GM19099 (cell line): ENCODE measurements around the gene LRMDA.

Experiments used
- POLR2A ChIP-seq: IDR thresholded peaks from 3 replicates; pipeline ENCODE4 v1.6.1; 2011; ENCODE audit warnings: low read depth; ENCODE audit not compliant: insufficient read length; ENCODE audit errors: extremely low read depth

The LRMDA gene

DNA sequence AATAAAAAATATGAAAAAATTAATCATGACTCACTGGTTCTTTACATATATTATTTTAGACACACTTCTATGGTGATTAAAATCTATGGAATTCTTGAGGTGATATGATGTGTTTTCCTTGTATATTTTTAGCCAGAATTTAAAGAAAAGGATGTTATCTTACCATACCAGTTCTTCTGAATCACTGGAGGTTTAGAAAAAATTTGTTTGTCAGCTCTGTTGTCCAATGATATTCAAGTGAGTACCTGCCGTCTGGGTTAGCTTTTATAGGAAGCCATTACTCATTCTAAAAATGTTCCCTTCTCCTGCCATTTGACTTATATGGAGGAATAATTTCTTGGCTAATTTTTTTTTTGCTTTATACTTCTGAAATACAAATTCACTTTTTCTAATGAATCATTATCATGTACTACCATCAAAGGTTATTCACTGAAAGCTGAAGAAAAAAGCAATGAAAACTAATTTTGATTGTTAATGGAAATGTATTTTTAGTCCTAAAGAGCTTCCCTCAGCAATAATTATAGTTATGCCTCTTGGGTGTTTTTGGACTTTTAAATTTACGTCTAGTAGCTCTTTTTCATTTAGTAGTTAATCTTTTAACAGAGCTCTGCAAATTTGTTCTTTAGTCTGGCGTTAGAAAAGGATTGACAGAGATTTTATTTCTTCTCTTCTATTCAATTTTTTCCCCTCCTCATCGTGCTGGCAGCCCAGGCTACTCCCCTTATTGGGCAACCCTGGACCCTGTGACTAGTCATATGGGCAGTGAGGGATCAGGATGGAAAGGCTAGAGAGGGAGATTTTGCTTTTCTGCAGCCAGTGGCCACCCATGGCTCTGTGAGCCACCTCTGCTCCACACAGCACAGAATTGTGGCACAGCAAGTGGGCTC is 434.2 kb downstream of the LRMDA start:
- no peak for TF ChIP-seq POLR2A

DNA sequence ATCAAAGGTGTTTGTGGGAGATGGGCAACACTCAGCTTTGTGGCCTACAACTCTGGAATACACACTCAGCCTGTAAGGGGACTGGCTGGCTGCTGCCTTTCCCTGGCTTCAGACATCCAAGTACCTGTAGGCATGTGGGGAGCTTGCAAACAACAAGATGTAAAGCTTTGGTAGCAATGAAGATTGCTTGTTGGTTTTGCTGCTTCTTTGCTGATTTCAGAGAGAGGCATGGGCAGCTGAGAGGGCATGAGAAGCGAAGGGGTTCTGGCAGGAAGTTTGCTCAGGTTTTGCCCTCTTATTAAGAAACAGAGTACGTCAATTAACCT is 434.8 kb downstream of the LRMDA start:
- no peak for TF ChIP-seq POLR2A

DNA sequence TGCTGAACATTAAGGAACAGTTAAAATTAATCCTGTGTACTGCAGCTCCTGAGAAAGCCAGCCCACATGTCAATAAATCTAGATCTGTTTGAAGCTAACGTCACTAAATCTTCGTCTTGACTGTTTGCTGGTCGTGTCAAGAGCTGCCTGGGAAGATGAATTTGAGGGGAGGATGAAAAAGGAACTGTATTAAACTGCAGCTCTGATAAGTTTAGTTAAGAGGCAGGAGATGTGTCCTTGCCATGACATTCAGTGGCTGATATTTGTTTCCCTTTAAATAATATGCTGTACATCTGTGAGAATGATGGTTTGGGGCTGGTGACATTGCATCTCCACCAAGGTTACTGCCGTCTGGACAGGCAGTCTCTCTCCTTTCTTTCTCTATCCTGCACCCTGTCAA is 435.3 kb downstream of the LRMDA start:
- no peak for TF ChIP-seq POLR2A

DNA sequence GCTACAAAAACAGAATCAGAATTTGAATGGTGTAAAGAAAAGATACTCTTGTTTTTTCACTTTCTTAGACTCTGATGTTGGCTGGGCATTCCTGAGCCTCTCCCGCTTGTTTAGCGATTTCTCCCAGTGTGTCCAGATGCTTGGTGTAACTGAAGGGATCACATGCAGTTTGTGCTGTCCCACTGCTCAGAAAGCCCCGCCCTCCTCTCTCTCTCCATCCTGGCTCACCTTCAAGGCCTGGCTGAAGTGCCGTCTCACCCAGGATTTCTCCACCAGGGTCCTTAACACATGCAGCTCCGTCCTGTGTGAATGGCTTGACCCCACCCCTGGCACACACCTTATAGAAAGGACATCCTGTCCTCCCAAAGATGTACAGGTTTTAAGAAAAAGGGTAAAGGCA is 437.1 kb downstream of the LRMDA start:
- no peak for TF ChIP-seq POLR2A

DNA sequence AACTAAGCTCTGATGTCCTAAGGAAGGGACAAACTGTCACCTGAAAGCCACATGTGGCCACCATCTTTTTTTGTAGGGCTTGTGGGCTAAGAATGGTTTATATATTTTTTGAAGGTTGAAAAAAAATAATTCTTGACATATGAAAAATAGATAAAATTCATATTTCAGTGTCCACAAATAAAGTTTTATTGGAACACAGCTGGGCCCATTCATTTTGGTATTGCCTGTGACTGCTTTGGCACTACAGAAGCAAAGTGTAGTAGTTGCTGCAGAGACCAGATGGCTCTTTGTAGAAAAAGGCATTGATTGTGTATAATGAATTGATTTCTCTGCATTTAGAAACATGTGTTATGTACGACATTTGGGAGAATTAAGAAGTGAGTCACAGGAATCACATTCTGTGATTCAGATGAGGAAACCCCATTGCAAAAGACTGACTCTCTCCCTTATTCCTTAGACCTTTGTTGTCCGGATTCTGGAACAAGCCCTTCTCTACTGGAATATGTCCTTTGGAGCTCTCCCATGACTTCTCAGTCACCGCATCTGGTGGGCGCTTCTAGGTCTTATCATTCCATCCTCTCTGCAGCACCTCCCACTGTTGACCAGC is 438.7 kb downstream of the LRMDA start:
- no peak for TF ChIP-seq POLR2A

DNA sequence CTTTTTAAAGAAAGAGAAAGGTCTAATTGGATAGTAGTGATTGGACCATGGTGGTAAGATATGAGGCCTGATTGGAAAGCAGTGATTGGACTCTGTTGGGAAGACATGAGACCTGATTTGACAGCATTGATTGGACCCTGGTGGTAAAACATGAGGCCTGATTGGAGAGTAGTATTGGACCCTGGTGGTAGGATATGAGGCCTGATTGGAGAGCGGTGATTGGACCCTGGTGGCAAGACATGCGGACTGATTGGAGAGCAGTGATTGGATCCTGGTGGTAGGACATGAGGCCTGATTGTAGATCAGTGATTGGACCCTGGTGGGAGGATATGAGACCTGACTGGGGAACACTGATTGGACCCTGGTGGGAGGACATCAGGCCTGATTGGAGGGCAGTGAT is 444.3 kb downstream of the LRMDA start:
- no peak for TF ChIP-seq POLR2A

DNA sequence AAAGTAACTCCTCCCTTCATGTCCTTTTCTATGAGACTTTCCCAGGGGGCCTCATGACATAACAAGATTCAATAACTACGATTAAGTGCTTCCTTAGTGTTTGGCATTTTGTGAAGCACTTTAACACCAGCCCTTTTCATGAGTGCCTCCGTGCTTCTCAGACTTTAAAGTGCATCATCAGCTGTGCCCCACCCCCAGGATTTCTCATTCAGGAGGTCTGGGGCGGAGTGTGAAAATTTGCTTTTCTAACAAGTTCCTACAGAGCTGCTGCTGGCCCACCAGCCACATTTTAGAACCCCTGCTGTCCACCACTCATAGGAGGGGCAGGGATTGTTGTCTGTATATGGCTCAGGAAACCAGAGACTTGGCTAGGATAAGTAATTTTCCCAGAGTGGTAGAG is 445.3 kb downstream of the LRMDA start:
- no peak for TF ChIP-seq POLR2A

DNA sequence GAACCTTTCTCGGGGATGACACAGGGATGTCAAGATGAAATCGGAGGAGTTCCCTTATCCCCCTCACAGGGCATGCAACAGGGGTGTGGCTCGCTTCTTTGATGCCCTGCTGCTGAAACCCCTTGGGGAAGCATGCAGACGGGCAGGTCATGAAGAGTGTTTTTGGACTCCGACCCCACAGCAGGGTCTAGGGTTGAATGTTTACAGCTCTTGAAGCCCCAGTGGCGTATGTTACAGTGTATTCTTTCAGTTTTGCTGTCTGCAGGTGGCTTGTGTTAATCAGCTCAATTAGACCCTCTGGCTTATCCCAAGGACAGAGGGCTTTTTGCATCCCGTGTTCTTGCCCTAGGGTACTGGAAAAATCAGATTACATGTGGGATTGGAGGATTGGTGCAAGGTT is 446.5 kb downstream of the LRMDA start:
- no peak for TF ChIP-seq POLR2A

DNA sequence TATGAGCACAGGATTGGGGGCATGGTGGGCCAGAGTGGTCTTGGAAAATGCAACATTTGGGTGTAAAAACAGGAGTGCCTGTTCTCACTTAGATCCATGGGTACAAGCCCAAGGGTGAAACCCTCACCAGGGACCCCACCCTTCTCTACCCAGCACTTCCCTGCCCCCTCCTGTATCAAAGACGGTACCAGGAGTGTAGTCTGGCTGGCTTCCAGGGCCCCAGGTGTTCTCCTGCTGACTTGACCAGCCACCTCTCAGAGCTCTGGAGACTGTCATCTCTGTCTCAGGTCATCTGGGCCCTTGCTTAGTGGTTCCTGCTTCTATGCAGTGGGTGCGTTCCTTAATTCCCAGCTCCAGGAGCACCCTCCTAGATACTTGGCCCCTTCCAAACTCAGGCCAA is 447.2 kb downstream of the LRMDA start:
- no peak for TF ChIP-seq POLR2A

DNA sequence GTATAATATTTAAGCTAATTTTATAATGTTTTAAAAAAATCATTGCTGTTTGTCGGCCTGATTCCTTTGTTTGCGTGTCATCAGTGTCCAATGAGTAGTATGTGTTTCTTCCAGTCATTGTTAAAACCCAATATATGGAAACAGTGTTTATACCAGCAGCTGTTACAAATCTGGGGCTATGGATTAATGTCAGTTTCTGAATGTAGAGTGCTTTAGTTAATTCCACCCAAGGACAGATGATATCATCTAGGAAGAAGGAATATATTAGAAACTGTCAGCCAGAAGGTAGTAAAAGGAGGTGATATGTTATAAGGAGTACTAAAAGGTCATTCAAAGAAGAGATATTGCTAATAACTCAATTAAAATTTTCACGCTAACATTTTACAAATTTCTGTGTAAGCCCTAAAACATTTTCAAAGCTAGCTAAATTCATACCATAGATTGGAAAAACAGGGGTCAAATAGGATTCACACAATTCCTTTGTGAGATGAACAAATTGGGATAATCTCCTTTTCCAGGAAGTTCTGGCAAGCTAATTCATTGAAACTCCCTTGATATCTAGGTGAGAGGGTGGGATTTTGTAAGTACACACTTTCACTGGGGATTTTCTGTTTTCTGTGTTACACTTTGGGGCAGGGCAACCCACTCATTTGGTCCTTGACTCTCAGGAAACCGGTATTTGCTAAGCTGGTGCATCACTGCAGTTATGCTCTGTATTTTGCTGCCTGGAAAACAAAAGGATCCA is 448.8 kb downstream of the LRMDA start:
- no peak for TF ChIP-seq POLR2A

DNA sequence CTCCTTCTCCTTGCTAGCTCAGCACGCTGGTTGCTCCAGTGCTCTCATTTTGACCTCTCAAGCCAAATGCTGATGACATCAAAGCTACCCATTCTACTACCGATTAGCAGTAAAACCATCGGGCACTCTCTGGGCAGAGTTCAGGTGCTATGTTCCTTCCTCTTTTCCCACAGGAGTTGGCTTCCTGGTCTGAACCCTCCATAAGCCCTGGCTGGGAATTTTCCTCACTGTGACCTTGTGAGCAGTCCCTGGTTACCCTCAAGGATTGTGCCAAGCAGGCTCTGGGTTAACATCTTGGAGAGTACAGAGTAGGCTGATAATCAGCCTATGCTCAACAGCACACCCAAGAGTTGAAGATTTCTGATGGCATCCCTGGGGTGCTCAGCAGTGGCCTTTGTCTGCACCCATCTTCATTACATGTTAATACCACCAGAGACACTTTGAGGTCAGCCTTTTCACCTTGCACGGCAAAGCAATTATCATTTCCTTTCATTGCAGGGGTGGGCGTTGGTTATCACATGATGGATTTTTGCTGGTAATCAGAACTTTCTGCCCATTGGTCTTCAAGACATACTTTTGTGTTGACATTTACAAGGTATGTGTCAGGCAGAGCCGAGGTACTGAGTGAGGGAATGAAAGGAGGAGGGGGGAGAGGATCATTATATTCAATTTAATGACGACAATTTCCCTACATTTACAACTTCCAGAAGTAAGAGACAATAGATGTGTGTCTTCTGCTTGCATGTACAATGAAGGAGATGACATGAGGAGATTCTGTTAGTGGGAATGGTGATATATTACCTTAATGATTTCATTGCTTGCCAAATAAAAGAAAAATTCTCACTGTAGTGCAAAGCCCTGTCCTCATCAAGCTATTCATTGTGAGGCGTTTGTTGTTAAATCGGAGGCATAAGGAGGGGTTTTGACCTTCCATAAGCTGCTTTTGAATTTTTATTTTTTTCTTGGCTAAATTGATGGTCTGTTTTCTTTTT is 452.0 kb downstream of the LRMDA start:
- no peak for TF ChIP-seq POLR2A

DNA sequence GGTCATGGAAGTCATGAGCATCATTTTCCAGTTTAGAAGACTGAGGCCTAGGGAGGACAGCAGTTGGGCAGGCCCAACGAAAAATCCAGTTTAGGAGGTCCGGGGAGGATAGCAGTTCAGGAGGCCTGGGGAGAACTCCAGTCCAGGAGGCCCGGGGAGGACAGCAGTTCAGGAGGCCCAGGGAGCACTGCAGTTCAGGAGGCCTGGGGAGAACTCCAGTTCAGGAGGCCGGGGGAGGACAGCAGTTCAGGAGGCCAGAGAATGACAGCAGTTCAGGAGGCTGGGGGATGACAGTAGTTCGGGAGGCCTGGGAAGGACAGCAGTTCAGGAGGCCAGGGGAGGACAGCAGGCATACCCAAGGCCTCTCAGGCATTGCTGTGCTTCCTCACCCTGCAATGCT is 453.4 kb downstream of the LRMDA start:
- TF ChIP-seq POLR2A: no peak

DNA sequence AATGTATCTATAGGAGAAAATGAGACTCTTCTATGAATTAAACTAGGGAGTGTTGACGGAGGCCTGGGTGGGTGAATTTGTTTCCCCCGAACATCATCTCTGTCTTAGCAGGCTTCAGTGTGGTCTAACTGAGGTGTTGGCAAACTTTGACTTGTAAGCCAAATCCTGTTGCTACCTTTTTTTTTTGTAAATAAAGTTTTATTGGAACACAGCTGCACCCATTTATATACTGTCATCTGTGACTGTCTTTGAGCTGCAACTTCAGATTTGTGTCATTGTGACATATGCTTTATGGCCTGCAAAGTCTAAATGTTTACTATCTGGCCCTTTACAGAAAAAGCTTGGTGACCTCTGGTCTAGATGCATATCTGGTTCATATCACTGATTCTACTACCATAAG is 455.9 kb downstream of the LRMDA start:
- no peak for TF ChIP-seq POLR2A

DNA sequence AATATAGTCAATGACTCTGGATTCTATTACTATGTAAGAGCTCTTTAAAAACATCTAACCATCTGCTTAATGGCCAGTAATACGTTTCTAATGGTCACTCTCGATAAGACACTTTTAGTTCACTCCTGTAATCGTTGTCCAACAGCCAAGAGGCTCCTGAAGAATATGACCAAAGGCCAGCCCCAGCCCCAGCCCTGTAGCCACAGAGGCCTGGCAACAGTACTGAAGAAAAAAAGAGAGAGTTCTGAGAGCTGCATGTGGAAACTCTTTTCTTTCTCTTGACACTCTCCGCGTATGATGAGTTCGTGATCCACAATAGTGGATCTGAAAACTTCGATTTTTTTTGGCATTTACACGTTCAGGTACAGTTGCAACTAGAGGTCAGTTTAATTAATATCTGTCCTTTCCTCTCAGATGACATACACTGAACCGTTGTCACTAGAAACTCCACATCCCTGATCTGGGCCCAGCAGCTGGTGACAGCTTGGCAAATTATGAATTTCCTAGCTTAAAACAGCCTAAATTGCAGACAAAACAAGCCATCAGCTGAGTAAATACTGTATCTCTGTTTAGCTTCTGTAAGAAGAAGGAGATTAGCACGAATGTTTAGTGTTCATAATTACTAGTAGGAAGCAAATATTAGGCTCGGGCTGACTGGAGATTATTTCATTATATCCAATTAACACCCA is 456.7 kb downstream of the LRMDA start:
- TF ChIP-seq POLR2A: no peak
